Calu3 (cell line): Measurements from ENCODE around the gene ADCYAP1R1. TPM values are rescaled to one million over a fixed set of nuclear protein-coding genes. Genes with fewer than 3 reads are reported as not detected.

Experiments used
- BruUV-seq: library from RNA; stranded (reverse); fragments of 400-500 nt; replicated peaks from 2 replicates; lab custom pipeline; 2021; lab: Mats Ljungman, UMichigan
- CTCF ChIA-PET: fragments of 300-600 bp; sonication (Branson Sonifier 250); formaldehyde crosslinking; loops from one replicate; lab custom pipeline; 2022; ENCODE audit warnings: antibody characterized with exemption; lab: Charles Lee
- DNase-seq: peaks from one replicate; pipeline ENCODE4 v3.0.0; 2022
- H3K27ac Mint-ChIP-seq: one replicate; pipeline ENCODE4 v1.8.0; 2022; ENCODE audit warnings: mixed read lengths; ENCODE audit not compliant: unreplicated experiment
- H3K27me3 Mint-ChIP-seq: one replicate; pipeline ENCODE4 v1.8.0; 2022; ENCODE audit warnings: mixed read lengths; ENCODE audit not compliant: unreplicated experiment
- H3K36me3 Mint-ChIP-seq: one replicate; pipeline ENCODE4 v1.8.0; 2022; ENCODE audit warnings: mild to moderate bottlenecking, moderate library complexity, mixed read lengths; ENCODE audit not compliant: insufficient read depth, unreplicated experiment
- H3K4me1 Mint-ChIP-seq: one replicate; pipeline ENCODE4 v1.8.0; 2022; ENCODE audit warnings: mild to moderate bottlenecking, low read depth, mixed read lengths; ENCODE audit not compliant: unreplicated experiment
- H3K4me3 Mint-ChIP-seq: one replicate; pipeline ENCODE4 v1.8.0; 2022; ENCODE audit warnings: mild to moderate bottlenecking, low read depth, moderate library complexity, mixed read lengths; ENCODE audit not compliant: unreplicated experiment
- H3K9me3 Mint-ChIP-seq: one replicate; pipeline ENCODE4 v1.8.0; 2022; ENCODE audit warnings: low read depth, mixed read lengths; ENCODE audit not compliant: unreplicated experiment
- CTCF ChIP-seq: fragments of 200-600 bp; IDR thresholded peaks from one replicate; pipeline ENCODE4 v1.8.0; 2022; ENCODE audit warnings: antibody characterized with exemption; ENCODE audit not compliant: unreplicated experiment
- intact Hi-C: fragments of 100-400 bp; cut with micrococcal nuclease; formaldehyde crosslinking; loops from one replicate; pipeline ENCODE4 v1.10.0; 2022; ENCODE audit not compliant: unreplicated experiment
- total RNA-seq: library from RNA; stranded (reverse); gene quantifications from 2 replicates; pipeline ENCODE4 v1.2.3, GENCODE V29; 2022

The ADCYAP1R1 gene
- total RNA-seq, 1 experiment from 2014 or later, result not detected

GRCh38 chr7:31078363-31078990 is 26.4 kb downstream of the ADCYAP1R1 start:
- no peak overlapping the region for H3K27ac Mint-ChIP-seq
- intact Hi-C loops, result no loop called here
- no peaks in the 10 kb centered on the region for H3K9me3 Mint-ChIP-seq
- CTCF ChIA-PET, result no interaction called here
- no peak for TF ChIP-seq CTCF
- no TSS peak for BruUV-seq
- no peak overlapping the region for H3K4me3 Mint-ChIP-seq
- no peaks in the 10 kb centered on the region for H3K27me3 Mint-ChIP-seq
- DNase-seq, result no peak
- no peaks in the 10 kb centered on the region for H3K4me1 Mint-ChIP-seq
- H3K36me3 Mint-ChIP-seq, result no peaks in the 10 kb centered on the region

- no peak overlapping the region for H3K4me3 Mint-ChIP-seq
- no peaks in the 10 kb centered on the region for H3K4me1 Mint-ChIP-seq
- H3K36me3 Mint-ChIP-seq, result no peaks in the 10 kb centered on the region
- intact Hi-C loops, result no loop called here
- no peak for TF ChIP-seq CTCF
- BruUV-seq, result no TSS peak
- H3K27ac Mint-ChIP-seq, result no peak overlapping the region
- H3K9me3 Mint-ChIP-seq, result no peaks in the 10 kb centered on the region
- no peak for DNase-seq
- H3K27me3 Mint-ChIP-seq, result no peaks in the 10 kb centered on the region
- CTCF ChIA-PET, result no interaction called here
Observed at GRCh38 chr7:31079126-31079823, 27.2 kb downstream of the ADCYAP1R1 start.

DNA sequence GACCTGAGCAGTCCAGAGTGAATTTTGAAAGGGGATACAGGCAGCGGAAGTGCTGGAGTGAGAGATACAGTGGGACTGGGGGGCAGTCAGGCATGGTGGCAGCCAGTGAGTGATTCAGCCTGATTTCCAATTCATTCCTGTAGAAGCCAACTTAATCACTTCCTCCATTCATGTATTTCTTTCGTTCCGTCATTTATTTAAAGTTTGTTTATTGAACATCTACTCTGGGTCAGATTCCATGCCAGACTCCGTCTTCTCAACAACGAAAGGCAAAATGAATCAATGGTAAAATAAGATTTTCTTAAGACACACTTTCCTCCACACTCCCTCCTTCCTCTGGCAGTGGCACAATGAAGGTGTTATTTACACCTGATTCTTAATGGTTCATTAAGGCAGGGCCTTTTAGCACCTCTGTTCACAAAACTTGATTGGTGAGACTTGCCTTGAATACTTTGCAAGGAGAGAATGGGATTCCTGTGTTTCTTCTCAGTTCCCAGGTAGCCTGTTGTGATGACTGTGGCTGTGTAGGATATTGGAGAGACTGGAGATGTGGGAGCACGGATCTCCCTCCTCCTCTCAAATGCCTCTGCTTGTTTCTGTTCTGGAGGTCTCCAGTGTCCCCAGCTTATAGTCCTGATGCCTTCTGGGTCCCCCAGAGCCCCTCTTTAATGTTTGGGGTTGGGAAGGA is 27.9 kb downstream of the ADCYAP1R1 start:
- Mint-ChIP-seq H3K27me3 (no peaks in the 10 kb centered on the region), H3K36me3 (no peaks in the 10 kb centered on the region), H3K27ac (no peak overlapping the region)

GRCh38 chr7:31080763-31081162 is 28.7 kb downstream of the ADCYAP1R1 start:
- no TSS peak for BruUV-seq
- no peak for DNase-seq
- CTCF ChIA-PET, result no interaction called here
- intact Hi-C loops, result no loop called here
- Mint-ChIP-seq H3K4me3 (no peak overlapping the region), H3K4me1 (no peaks in the 10 kb centered on the region), H3K9me3 (no peaks in the 10 kb centered on the region), H3K27ac (no peak overlapping the region), H3K36me3 (no peaks in the 10 kb centered on the region), H3K27me3 (no peaks in the 10 kb centered on the region)
- no peak for TF ChIP-seq CTCF

More for the DNA sequence above, 27.9 kb downstream of the ADCYAP1R1 start:
- H3K4me3 Mint-ChIP-seq, result no peak overlapping the region
- CTCF ChIA-PET, result no interaction called here
- intact Hi-C loops, result no loop called here
- no peak for DNase-seq
- no peaks in the 10 kb centered on the region for H3K4me1 Mint-ChIP-seq
- TF ChIP-seq CTCF, result no peak
- BruUV-seq, result no TSS peak
- no peaks in the 10 kb centered on the region for H3K9me3 Mint-ChIP-seq
